Lower lobe of right lung (tissue), 2 donors: ENCODE results near the gene SCMH1. TPM values are rescaled to one million over a fixed set of nuclear protein-coding genes. Genes with fewer than 3 reads are reported as not detected.
A peak's percentile ranks its signal among the peaks of the same experiment; 100 is the strongest.

Experiments
- ATAC-seq, 2 donors: fragments of 200-7000 bp; cut with Tn5 transposase; one replicate each; pipeline ENCODE4 v1.9.1; 2020 to 2022; ENCODE audit warnings: mild to moderate bottlenecking in 2 of 2, moderate library complexity in 2 of 2
- DNase-seq: peaks from one replicate; pipeline ENCODE4 v3.0.0-alpha.2; 2020
- H3K27ac ChIP-seq: fragments of 200-600 bp; one replicate; pipeline ENCODE4 v1.8.0; 2022
- H3K27me3 ChIP-seq: fragments of 200-600 bp; one replicate; pipeline ENCODE4 v1.8.0; 2022; ENCODE audit warnings: low read depth
- H3K36me3 ChIP-seq: fragments of 200-600 bp; one replicate; pipeline ENCODE4 v1.8.0; 2022; ENCODE audit warnings: mild to moderate bottlenecking
- H3K4me1 ChIP-seq: fragments of 200-600 bp; one replicate; pipeline ENCODE4 v1.8.0; 2022
- H3K4me3 ChIP-seq: fragments of 200-600 bp; one replicate; pipeline ENCODE4 v1.8.0; 2022; ENCODE audit warnings: mild to moderate bottlenecking
- H3K9me3 ChIP-seq: fragments of 200-600 bp; one replicate; pipeline ENCODE4 v1.8.0; 2022
- CTCF ChIP-seq: fragments of 200-600 bp; IDR thresholded peaks from one replicate; pipeline ENCODE4 v1.8.0; 2022; ENCODE audit warnings: antibody characterized with exemption, mild to moderate bottlenecking
- intact Hi-C: fragments of 100-400 bp; cut with DNase I; formaldehyde crosslinking; loops from one replicate; pipeline ENCODE4 v1.11.0; 2022
- total RNA-seq: library from RNA; stranded (reverse); fragmentation: NEBNext Ultra II Directional; extraction: Animal tissue kit (Norgen Biotek cat#: 25700); gene quantifications from one replicate; pipeline ENCODE4 v1.2.1, GENCODE V29; 2021
- donor health status: DM: no; HTN: yes; CAD: no; lungs with severe emphysema.

The SCMH1 gene
- total RNA-seq, 1 donor from 2014 or later = 30.0 TPM

DNA sequence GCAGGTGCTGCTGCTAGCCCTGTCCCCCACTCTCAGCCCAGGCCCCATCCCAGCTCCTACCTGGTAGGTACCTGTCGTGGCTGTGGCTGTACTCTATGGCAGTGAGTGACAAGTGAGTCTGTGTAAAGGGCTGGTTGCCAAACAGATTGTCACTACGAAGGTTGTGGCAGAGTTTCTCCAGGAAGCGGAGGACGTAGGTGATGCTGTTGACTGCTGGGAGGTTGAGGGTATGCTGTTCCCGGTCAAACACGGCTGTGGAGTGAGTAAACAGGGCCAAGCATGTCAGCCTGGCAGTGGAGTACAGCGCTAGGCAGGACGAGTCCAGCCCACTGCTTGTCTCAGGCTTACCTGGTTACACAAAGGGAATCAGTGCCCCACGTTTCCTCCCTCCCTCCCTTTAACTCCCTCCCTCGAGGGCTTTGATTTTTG is 195.7 kb downstream of the SCMH1 start:
- intact Hi-C loops = no loop called here
- no peak for TF ChIP-seq CTCF
- Histone ChIP-seq H3K36me3 (peaks cover 33% of the 10 kb centered on the region), H3K9me3 (no peaks in the 10 kb centered on the region), H3K27me3 (no peaks in the 10 kb centered on the region), H3K4me1 (peaks cover 31% of the 10 kb centered on the region), H3K4me3 (no peak overlapping the region), H3K27ac (peak overlapping the region; percentile 66)
- DNase-seq (peak; percentile 65), ATAC-seq (peak; percentile 92 to 93)

DNA sequence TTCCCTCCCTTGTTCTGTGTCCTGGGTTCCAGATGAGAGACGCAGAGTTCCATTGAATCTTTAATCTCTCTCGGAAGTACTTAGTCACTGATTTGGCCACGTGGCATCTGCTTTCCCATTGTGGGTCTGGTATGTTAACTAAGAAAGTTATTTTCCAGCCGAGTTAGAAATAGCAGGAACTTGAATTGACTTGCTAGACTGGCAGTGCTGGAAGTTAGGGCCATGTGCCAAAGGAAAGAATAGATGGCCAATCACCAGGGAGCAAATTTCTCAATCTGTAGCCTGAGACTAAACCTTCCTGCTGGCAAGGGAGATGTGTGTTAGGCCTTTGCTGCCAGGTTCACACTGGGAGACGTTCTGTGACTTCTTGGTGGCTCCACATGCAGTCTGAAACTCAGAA is 196.4 kb downstream of the SCMH1 start:
- peaks cover 36% of the 10 kb centered on the region for H3K36me3 ChIP-seq

DNA sequence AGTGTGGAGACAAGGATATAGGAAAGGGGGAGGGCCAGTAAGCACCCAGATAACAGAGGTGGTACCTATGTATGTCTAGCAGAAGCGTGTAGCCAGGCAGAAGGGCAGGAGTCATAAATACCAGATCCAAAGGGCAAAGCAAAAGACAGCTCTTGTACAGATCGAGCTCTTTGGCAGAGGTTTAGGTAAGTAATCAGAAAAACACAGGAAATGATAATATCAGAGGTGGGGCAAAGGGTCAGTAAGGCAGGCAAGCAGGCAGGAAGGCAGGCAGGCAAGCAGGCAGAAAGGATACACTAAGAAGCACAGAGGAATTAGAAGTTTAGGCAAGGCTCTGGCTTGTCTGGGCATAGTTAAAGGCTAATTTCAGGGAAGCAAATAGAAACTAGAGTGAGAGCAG is 197.9 kb downstream of the SCMH1 start:
- TF ChIP-seq CTCF = no peak
- intact Hi-C loops = no loop called here
- ATAC-seq (no peak), DNase-seq (no peak)
- Histone ChIP-seq H3K4me1 (peaks cover 31% of the 10 kb centered on the region), H3K4me3 (no peak overlapping the region), H3K9me3 (no peaks in the 10 kb centered on the region), H3K36me3 (peaks cover 40% of the 10 kb centered on the region), H3K27ac (no peak overlapping the region), H3K27me3 (no peaks in the 10 kb centered on the region)

More for the DNA sequence above, 196.4 kb downstream of the SCMH1 start:
- peak overlapping the region; percentile 66 for H3K27ac ChIP-seq
- no peaks in the 10 kb centered on the region for H3K9me3 ChIP-seq
- DNase-seq = no peak
- H3K4me1 ChIP-seq = peaks cover 31% of the 10 kb centered on the region
- H3K27me3 ChIP-seq = no peaks in the 10 kb centered on the region
- no peak overlapping the region for H3K4me3 ChIP-seq
- TF ChIP-seq CTCF = no peak
- peak; percentile 83 to 85 for ATAC-seq
- intact Hi-C loops = no loop called here

DNA sequence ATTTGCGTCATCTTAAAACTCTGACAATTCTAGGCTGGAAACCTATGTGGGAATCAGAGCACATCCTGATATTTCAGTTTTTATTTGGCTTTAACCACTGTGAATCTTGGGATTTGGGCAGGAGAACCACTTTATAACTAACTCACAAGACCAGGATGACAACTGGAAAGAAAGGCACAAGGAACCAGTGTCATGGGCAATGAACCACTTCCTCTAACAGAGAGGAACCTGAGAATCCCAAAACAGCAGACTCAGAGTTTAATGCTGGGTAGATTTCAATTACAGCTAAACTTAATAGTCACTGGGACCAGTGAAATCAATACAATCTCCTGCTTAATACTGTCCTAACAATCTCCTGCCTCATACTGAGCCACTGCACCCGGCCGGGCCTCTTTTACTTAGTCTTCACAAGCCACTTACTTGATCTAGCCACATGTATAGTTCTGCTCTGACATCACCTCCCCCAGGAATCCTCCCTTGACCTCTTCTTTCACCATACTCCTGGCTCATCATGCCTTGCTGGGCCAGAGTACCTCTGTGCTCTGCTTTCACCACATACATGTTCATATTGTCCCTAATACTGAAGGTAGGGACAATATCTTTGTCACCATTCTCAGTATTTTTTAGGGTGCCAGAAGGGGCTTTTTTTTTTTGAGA is 200.4 kb downstream of the SCMH1 start:
- H3K27ac ChIP-seq = no peak overlapping the region
- no peaks in the 10 kb centered on the region for H3K27me3 ChIP-seq
- DNase-seq (no peak), ATAC-seq (no peak)
- TF ChIP-seq CTCF = no peak
- peaks cover 47% of the 10 kb centered on the region for H3K36me3 ChIP-seq
- H3K4me1 ChIP-seq = peaks cover 30% of the 10 kb centered on the region
- no peak overlapping the region for H3K4me3 ChIP-seq
- intact Hi-C loops = no loop called here
- no peaks in the 10 kb centered on the region for H3K9me3 ChIP-seq

DNA sequence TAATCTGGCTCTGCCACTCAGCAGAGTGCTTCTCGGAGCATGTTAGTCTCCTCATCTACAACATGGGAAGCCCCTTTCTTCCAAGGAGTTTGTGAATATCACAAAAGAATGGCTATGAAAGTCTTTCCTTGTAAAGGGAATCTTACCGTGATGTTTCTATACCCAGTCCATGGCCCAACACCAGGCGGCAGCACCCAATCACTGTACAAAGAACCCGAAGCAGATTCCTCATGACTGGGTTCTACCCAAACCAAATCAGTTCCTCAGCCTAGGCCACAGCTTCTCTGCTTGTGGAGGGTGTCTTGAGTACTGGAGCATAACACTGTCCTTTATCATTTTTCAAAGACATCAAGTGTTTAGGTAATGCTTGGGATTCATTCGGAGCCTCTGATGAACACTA is 204.0 kb downstream of the SCMH1 start:
- DNase-seq (no peak), ATAC-seq (no peak)
- H3K4me3 ChIP-seq = no peak overlapping the region
- H3K4me1 ChIP-seq = no peaks in the 10 kb centered on the region
- H3K27ac ChIP-seq = no peak overlapping the region
- no peak for TF ChIP-seq CTCF
- no peaks in the 10 kb centered on the region for H3K27me3 ChIP-seq
- no peaks in the 10 kb centered on the region for H3K9me3 ChIP-seq
- intact Hi-C loops = no loop called here
- H3K36me3 ChIP-seq = peaks cover 58% of the 10 kb centered on the region
